ENCODE results near the gene NTRK3. TPM values are rescaled to one million over a fixed set of nuclear protein-coding genes. Genes with fewer than 3 reads are reported as not detected.

The NTRK3 gene
- total and polyA plus RNA-seq, 5 experiments from 2014 or later, result not detected

DNA sequence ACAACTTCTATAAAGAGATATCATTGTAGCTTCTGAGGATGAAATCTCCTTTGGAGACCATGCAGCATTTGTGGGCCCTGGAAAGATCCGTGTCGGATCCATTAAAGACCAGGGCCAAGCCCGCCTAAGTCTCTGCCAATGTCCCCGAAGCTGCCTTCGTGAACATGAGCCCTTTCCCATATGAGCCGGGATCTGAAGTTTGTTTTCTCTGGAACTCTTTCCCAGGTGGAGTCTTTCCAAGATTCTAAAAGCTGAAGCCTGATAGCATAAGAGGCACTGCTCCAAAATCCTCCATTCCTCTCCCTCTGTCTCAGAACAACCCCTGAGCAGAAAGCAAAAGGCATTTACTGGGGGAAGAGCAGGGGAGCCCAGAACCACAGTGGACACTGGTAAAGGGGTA lies 274.6 kb downstream of the NTRK3 start:
- Mint-ChIP-seq H3K27ac (no peak overlapping the region), H3K4me3 (no peak overlapping the region), H3K27me3 (peaks cover 2 to 15% (median 4%) of the 10 kb centered on the region in 5 donors), H3K36me3 (no peaks in the 10 kb centered on the region), H3K4me1 (no peaks in the 10 kb centered on the region), H3K9me3 (peaks cover 0 to 3% (median 0%) of the 10 kb centered on the region in 9 donors)
- POLR2A ChIA-PET, result no interaction called here
- no peak for ATAC-seq
- no peak for DNase-seq

DNA sequence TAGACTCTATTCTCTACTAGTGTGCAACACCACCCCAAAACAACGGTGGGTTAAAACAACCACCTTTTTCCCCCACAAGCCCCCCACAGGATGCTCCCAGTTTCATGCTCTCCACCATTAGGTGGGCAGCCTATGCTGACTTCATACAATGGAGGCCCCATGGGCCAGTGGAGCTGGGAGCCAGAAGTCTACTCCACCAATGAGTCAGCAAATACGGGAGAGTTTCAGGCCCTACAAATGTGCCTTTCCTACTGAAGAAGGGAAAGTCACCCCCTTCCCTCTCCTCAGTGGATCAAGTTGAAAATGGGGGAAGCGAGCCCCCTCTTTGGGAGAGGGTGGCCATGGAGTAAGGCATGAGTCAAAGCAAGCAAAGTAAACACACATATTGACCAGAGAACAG lies 278.6 kb downstream of the NTRK3 start:
- ATAC-seq (no peak), DNase-seq (no peak)
- Mint-ChIP-seq H3K4me3 (no peak overlapping the region), H3K36me3 (no peaks in the 10 kb centered on the region), H3K4me1 (no peaks in the 10 kb centered on the region), H3K27ac (no peak overlapping the region), H3K9me3 (peaks cover 0 to 3% (median 0%) of the 10 kb centered on the region in 9 donors), H3K27me3 (peaks cover 2 to 19% (median 8%) of the 10 kb centered on the region in 5 donors)
- POLR2A ChIA-PET, result no interaction called here

DNA sequence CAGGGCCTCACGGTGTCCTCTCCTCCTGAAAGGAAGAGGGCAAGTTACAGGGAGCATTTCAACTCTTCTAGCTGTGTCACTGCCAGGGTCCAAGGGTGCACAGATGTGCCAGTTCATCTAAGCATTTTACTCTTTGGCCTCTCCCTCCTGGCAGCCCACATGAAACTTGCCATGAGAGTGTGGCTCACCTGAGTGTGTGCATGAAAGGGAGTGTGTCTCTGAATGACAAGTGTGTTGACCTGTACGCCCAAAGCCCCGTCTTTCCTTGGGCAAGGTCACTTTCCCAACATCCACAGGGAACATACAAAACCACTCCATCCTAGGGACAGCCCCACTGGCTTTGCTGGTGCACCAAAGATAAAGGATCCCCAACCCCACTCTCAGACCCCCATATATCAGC lies 280.0 kb downstream of the NTRK3 start:
- POLR2A ChIA-PET, result no interaction called here
- no peak for ATAC-seq

DNA sequence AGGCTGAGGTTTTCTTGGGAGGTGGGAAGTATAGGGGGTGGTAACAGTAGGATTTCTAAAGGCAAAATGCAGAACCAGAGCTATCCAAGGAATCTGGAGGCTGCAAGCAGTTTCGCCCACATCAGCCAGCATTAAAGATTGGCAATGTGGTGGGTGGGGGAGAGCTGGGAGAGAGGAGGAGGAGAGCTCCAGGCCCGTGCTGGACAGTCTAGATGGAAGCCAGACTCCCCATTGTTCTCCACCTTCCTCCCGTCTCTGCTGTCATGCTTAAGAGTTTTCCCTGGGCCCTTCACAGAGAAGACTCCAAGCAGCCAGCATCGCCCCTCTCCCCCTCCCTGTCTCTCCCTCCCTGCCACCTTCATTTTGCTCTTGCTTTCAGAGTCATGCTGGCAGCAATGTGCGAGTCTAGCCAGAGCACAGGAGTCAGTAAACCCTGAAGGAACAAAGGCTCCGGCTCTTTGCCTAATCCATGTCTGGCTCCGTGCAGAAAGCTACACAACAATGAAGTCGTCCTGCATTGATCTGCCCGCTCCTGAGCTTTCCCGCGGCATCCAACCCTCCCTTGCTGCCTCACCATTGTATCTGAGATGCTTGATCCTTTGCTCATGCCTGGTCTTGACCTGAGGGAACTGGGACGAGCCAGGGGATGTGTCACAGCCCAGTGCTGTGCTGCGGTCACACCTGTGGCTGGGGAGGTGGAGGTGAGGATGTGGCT lies 282.9 kb downstream of the NTRK3 start:
- Mint-ChIP-seq H3K4me1 (no peaks in the 10 kb centered on the region), H3K27me3 (peaks cover 0 to 18% (median 4%) of the 10 kb centered on the region in 5 donors), H3K36me3 (no peaks in the 10 kb centered on the region), H3K4me3 (no peak overlapping the region), H3K27ac (no peak overlapping the region), H3K9me3 (peaks cover 0 to 3% (median 0%) of the 10 kb centered on the region in 9 donors)
- DNase-seq (no peak), ATAC-seq (no peak)
- POLR2A ChIA-PET, result no interaction called here

More for the DNA sequence above, 280.0 kb downstream of the NTRK3 start:
- no peaks in the 10 kb centered on the region for H3K4me1 Mint-ChIP-seq
- no peak overlapping the region for H3K4me3 Mint-ChIP-seq
- H3K36me3 Mint-ChIP-seq, result no peaks in the 10 kb centered on the region
- no peak overlapping the region for H3K27ac Mint-ChIP-seq
- DNase-seq, result no peak
- H3K27me3 Mint-ChIP-seq, result peaks cover 2 to 19% (median 8%) of the 10 kb centered on the region in 5 donors
- H3K9me3 Mint-ChIP-seq, result peaks cover 0 to 3% (median 0%) of the 10 kb centered on the region in 9 donors

DNA sequence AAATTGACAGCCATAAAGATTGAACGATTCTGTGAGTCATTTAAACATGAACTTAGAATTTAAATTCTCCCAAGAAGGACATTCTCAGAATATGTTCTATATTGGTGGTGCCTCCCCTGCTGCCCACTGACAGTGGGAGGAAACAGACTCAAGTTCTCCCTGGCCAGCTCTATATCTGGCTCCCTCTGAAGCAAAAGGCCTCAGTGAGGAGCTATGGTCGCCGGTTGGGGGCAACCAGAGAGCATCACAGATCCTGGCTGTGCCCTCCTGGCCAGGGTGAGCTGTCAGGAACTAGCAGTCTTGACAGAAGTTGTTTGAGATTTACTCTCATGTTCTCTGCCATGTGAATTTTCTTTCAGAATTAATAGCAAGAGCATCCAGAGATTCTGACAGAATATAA lies 285.5 kb downstream of the NTRK3 start:
- POLR2A ChIA-PET, result no interaction called here
- no peaks in the 10 kb centered on the region for H3K4me1 Mint-ChIP-seq
- H3K27me3 Mint-ChIP-seq, result peaks cover 0 to 7% (median 3%) of the 10 kb centered on the region in 5 donors
- no peak for DNase-seq
- no peaks in the 10 kb centered on the region for H3K9me3 Mint-ChIP-seq
- H3K27ac Mint-ChIP-seq, result no peak overlapping the region
- H3K4me3 Mint-ChIP-seq, result no peak overlapping the region
- H3K36me3 Mint-ChIP-seq, result no peaks in the 10 kb centered on the region
- ATAC-seq, result no peak

DNA sequence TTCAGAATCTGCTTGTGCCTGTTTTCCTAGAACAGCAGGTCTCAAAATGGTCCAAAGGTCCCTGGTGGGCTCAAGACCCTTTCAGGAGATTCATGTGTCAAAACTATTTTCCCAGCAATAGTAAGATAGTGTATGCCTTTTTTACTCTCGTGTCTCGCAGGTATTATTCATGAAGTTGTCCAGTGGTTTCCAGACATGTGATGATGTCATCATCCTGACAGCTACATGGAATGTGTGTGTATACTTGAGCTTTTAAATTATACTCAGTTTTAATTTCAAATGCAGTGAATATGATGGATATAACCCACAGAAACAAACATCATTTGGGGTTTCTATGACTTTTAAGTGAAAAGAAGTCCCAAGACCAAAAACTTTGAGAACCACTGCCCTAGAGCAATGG lies 288.6 kb downstream of the NTRK3 start:
- H3K27ac Mint-ChIP-seq, result no peak overlapping the region
- no peaks in the 10 kb centered on the region for H3K4me1 Mint-ChIP-seq
- no peaks in the 10 kb centered on the region for H3K9me3 Mint-ChIP-seq
- DNase-seq, result no peak
- no peak for ATAC-seq
- no peaks in the 10 kb centered on the region for H3K36me3 Mint-ChIP-seq
- POLR2A ChIA-PET, result no interaction called here
- peaks cover 0 to 8% (median 0%) of the 10 kb centered on the region in 5 donors for H3K27me3 Mint-ChIP-seq
- H3K4me3 Mint-ChIP-seq, result no peak overlapping the region

DNA sequence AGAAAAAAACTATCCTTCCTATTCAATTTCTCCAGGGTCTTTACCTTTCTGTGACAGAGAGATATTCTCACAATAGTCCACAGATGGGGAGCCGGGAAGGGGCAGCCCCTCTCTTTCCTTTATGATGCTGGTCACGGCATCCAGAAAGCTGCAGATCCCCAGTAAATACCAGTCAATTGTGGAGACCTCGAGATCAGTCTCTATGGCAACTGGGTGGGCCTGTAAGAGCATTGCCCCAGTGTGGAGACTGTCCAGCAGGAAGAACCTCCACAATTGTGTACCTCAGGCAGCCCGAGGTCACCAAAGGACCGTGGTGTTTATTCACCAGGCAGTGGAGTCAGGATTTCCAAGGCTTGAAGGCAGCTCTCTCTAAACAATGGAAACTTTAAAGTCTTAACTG lies 291.2 kb downstream of the NTRK3 start:
- POLR2A ChIA-PET, result no interaction called here
- H3K36me3 Mint-ChIP-seq, result no peaks in the 10 kb centered on the region
- H3K27me3 Mint-ChIP-seq, result peaks cover 0 to 8% (median 5%) of the 10 kb centered on the region in 5 donors
- DNase-seq, result no peak
- no peak overlapping the region for H3K4me3 Mint-ChIP-seq
- peaks cover 0 to under 1% (median 0%) of the 10 kb centered on the region in 4 donors for H3K4me1 Mint-ChIP-seq
- peaks cover 0 to under 1% (median 0%) of the 10 kb centered on the region in 9 donors for H3K9me3 Mint-ChIP-seq
- H3K27ac Mint-ChIP-seq, result no peak overlapping the region
- no peak for ATAC-seq

DNA sequence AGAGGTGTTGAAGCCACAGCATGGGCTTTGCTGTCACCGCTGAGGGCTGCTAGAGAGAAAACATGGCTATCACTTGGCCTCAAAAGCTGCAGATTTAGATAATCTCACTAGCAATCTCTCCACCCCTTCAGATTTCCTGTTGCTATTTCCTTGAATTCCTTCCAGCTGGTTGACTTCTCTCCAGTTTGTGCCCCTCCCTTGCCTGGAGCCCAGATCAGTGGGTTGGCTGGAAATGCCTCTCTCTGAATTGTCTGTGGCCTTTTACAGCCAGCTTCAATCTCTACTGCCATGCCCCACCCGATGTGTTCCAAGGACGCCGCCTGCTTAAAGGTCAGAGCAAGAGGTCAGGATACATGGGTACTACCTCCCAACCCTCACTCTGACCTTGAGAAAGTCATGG lies 294.1 kb downstream of the NTRK3 start:
- Mint-ChIP-seq H3K27ac (peak overlapping the region in 1 of 10 donors; percentile 77), H3K4me3 (no peak overlapping the region), H3K27me3 (peaks cover 0 to 20% (median 11%) of the 10 kb centered on the region in 5 donors), H3K36me3 (no peaks in the 10 kb centered on the region), H3K4me1 (peaks cover 0 to 2% (median 0%) of the 10 kb centered on the region in 4 donors), H3K9me3 (peaks cover 0 to 2% (median 0%) of the 10 kb centered on the region in 9 donors)
- DNase-seq (no peak), ATAC-seq (no peak)
- POLR2A ChIA-PET, result no interaction called here

DNA sequence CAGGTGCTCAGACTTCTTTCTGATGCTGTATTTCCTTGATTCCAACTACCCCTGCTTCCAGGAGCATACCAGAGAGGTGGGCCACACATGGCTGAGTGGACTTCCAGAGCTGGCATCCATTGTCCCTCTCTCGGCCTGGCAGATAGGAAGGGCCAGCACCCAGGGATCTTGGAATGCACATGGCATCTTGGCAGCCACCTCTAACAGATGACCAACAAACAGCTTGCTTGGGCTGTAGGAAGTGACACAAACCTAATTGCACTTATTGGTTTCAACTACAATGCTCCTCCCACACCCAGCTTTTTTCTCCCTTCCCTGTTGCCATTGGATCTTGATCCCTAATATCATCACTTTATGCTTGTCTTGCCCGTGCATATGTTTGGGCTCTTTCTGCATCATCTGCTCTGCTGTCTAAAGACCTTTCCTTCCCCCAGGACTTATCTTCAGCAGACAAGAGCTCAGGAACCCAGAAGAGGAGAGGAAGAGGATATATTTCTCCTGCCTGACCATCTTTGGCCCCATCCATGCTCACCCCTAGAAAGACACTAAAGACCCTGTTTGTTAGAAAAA lies 294.6 kb downstream of the NTRK3 start:
- POLR2A ChIA-PET, result no interaction called here
- Mint-ChIP-seq H3K27ac (no peak overlapping the region), H3K27me3 (peaks cover 0 to 20% (median 11%) of the 10 kb centered on the region in 5 donors), H3K4me3 (no peak overlapping the region), H3K36me3 (no peaks in the 10 kb centered on the region), H3K4me1 (peaks cover 0 to 2% (median 0%) of the 10 kb centered on the region in 4 donors), H3K9me3 (peaks cover 0 to 2% (median 0%) of the 10 kb centered on the region in 9 donors)
- DNase-seq, result no peak
- ATAC-seq, result no peak

DNA sequence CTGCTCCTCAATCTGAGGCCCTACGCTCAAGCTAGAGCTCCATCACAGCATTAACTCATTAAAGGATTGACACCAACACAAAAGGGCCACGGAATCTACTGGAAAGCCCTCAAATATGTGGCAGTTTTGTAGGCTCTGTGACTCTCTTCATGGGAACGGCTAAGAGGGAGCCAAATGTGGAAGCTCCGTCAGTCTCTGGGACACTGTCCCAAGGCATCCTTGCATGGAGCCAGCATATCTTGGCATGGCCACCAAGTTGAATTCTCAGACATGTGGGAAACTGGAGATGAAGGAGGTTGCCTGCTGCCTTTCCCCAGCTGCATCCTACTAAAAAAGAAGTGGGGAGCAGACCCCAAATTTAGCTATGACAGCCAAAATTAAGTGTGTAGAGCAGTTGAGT lies 296.9 kb downstream of the NTRK3 start:
- no peak overlapping the region for H3K4me3 Mint-ChIP-seq
- peaks cover 0 to 17% (median 11%) of the 10 kb centered on the region in 5 donors for H3K27me3 Mint-ChIP-seq
- H3K27ac Mint-ChIP-seq, result no peak overlapping the region
- POLR2A ChIA-PET, result interaction anchor here (1.1 kb wide), 1 partner anchor 9 kb away, joined by 4 read pairs; no protein-coding TSS in a partner anchor
- ATAC-seq (no peak), DNase-seq (no peak)
- H3K36me3 Mint-ChIP-seq, result no peaks in the 10 kb centered on the region
- H3K4me1 Mint-ChIP-seq, result peaks cover 0 to 2% (median 0%) of the 10 kb centered on the region in 4 donors
- H3K9me3 Mint-ChIP-seq, result peaks cover 0 to 2% (median 0%) of the 10 kb centered on the region in 9 donors

DNA sequence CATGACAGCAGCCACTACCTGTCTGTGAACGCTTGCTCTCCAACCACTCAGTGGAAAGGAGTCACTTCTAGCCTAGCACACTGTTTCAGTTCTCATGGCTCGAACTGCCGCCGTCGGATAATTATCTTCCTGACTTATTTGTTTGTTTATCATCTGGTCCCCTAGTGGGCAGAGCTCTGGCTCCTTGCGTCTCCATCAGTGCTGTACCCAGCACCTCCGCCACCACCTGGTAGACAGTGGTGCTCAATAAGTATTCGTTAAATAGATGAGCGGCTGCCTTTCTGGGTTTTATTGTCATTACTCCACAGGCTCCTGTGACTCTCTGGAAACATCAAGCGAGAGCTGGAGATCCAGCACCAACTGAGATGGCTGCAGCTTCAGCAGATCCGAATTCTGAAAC lies 297.5 kb downstream of the NTRK3 start:
- Mint-ChIP-seq H3K36me3 (no peaks in the 10 kb centered on the region), H3K4me1 (peaks cover 0 to 2% (median 0%) of the 10 kb centered on the region in 4 donors), H3K27ac (no peak overlapping the region), H3K4me3 (no peak overlapping the region), H3K9me3 (peaks cover 0 to 2% (median 0%) of the 10 kb centered on the region in 9 donors), H3K27me3 (peaks cover 0 to 14% (median 11%) of the 10 kb centered on the region in 5 donors)
- POLR2A ChIA-PET, result interaction anchor here (1.1 kb wide), 1 partner anchor 10 kb away, joined by 4 read pairs; no protein-coding TSS in a partner anchor
- DNase-seq, result no peak
- ATAC-seq, result no peak

DNA sequence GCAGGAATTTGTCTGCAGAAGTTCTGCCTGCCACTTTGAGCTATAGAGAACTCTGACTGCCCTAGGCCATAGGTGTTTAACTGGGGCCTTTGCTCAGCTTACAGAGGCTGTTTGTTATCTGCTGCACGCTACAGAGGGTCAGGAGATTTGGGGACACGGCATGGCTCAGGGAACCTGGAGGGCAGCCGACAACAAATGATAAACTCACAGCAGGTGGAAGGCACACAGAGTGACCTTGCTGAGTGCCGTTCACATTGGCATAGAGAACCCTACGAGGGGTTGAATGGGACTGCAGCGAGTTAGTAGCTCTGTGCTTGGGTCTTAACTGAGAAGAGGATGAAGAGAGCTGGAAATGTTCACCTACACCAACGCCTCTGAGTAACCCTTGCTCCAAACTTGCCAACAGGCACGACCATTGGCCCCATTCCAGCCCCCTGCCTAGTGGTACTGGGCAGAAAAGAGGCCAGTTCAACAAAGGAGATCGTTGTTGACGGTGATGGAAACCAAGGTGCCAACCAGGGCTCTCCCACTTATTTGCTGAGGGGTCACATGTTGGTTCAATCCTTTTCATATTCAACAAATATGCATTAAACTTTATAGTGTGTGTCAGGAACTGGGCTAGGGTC lies 301.1 kb downstream of the NTRK3 start:
- H3K27ac Mint-ChIP-seq, result no peak overlapping the region
- no peak for ATAC-seq
- peaks cover 0 to 18% (median 4%) of the 10 kb centered on the region in 5 donors for H3K27me3 Mint-ChIP-seq
- H3K4me3 Mint-ChIP-seq, result no peak overlapping the region
- H3K9me3 Mint-ChIP-seq, result peaks cover 0 to 2% (median 0%) of the 10 kb centered on the region in 9 donors
- POLR2A ChIA-PET, result no interaction called here
- H3K4me1 Mint-ChIP-seq, result peaks cover 0 to 2% (median 0%) of the 10 kb centered on the region in 4 donors
- no peaks in the 10 kb centered on the region for H3K36me3 Mint-ChIP-seq
- DNase-seq, result no peak

DNA sequence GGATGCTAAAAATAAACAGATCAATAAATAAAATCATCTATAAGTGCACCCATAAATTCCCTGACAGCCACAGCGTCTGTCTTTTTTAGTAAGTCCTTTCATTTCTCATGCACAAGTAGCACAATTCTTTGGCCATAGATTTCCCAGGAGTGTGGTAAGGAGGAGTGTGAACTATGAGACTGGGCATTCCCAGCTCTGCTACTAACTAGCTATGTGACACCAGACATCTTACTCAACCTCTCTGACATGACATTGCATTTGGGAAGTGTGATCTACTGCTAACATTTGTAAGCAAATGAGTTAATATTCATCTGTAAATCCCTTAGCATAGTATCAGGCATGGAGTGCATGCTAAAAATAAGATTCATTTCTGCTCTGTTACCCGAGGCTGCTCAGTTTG lies 301.7 kb downstream of the NTRK3 start:
- Mint-ChIP-seq H3K4me3 (no peak overlapping the region), H3K4me1 (no peaks in the 10 kb centered on the region), H3K36me3 (no peaks in the 10 kb centered on the region), H3K9me3 (no peaks in the 10 kb centered on the region), H3K27ac (no peak overlapping the region), H3K27me3 (peaks cover 0 to 14% (median 4%) of the 10 kb centered on the region in 5 donors)
- ATAC-seq, result no peak
- POLR2A ChIA-PET, result no interaction called here
- no peak for DNase-seq
